Measurements from ENCODE around the gene NTRK1.

The NTRK1 gene

GRCh38 chr1:156864796-156865195, 4.1 kb downstream of the NTRK1 start:
- no peak for TF ChIP-seq CTCF (IDR thresholded peaks at IDR 0.05)
- no peak for TF ChIP-seq ZFX (IDR thresholded peaks at IDR 0.05; ENCODE audit: borderline replicate concordance)

GRCh38 chr1:156865258-156865657, 4.6 kb downstream of the NTRK1 start:
- no peak for TF ChIP-seq ZFX (IDR thresholded peaks at IDR 0.05; ENCODE audit: borderline replicate concordance)
- no peak for TF ChIP-seq CTCF (IDR thresholded peaks at IDR 0.05)
- H3K27ac ChIP-seq: no peak overlapping the region

More at GRCh38 chr1:156864796-156865195, 4.1 kb downstream of the NTRK1 start:
- no peak overlapping the region for H3K27ac ChIP-seq

DNA sequence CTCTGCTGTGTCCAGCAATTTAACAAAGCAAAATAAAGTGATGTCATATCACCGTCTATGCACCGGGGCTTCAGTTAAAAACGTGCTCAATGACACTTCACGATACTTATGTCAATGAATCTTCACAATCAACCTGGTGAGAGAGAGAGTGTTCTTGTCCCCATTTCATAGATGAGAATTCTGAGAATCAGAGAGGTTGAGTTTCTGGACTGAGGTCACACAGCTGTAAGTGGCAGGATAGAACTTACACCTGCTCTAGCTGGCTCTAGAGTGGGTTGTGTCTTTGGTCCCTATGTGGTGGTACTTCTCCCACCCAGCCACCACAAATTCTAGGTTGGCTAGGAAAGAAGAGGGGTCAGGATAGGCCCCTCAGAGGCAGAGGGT, 5.2 kb downstream of the NTRK1 start:
- TF ChIP-seq ZFX (IDR thresholded peaks at IDR 0.05; ENCODE audit: borderline replicate concordance) (no peak), CTCF (IDR thresholded peaks at IDR 0.05) (no peak)
- H3K27ac ChIP-seq: no peak overlapping the region

GRCh38 chr1:156866249-156866909, 5.7 kb downstream of the NTRK1 start:
- no peak overlapping the region for H3K27ac ChIP-seq

GRCh38 chr1:156868341-156868740, 7.7 kb downstream of the NTRK1 start:
- no peak overlapping the region for H3K27ac ChIP-seq
- TF ChIP-seq ZFX (IDR thresholded peaks at IDR 0.05; ENCODE audit: borderline replicate concordance): no peak
- TF ChIP-seq CTCF (IDR thresholded peaks at IDR 0.05): no peak

More at GRCh38 chr1:156866249-156866909, 5.7 kb downstream of the NTRK1 start:
- TF ChIP-seq ZFX (IDR thresholded peaks at IDR 0.05; ENCODE audit: borderline replicate concordance) (no peak), CTCF (IDR thresholded peaks at IDR 0.05) (no peak)

GRCh38 chr1:156869455-156869854, 8.8 kb downstream of the NTRK1 start:
- no peak overlapping the region for H3K27ac ChIP-seq
- TF ChIP-seq CTCF (IDR thresholded peaks at IDR 0.05): no peak
- TF ChIP-seq ZFX (IDR thresholded peaks at IDR 0.05; ENCODE audit: borderline replicate concordance): no peak

GRCh38 chr1:156873659-156874058, 13.0 kb downstream of the NTRK1 start:
- no peak overlapping the region for H3K27ac ChIP-seq
- no peak for TF ChIP-seq ZFX (IDR thresholded peaks at IDR 0.05; ENCODE audit: borderline replicate concordance)
- no peak for TF ChIP-seq CTCF (IDR thresholded peaks at IDR 0.05)
